ENCODE data around the gene TXLNA.

Gene TXLNA

GRCh38 chr1:32239790-32240139, 60.3 kb downstream of the TXLNA start:
- TF ChIP-seq, protein P1, sequence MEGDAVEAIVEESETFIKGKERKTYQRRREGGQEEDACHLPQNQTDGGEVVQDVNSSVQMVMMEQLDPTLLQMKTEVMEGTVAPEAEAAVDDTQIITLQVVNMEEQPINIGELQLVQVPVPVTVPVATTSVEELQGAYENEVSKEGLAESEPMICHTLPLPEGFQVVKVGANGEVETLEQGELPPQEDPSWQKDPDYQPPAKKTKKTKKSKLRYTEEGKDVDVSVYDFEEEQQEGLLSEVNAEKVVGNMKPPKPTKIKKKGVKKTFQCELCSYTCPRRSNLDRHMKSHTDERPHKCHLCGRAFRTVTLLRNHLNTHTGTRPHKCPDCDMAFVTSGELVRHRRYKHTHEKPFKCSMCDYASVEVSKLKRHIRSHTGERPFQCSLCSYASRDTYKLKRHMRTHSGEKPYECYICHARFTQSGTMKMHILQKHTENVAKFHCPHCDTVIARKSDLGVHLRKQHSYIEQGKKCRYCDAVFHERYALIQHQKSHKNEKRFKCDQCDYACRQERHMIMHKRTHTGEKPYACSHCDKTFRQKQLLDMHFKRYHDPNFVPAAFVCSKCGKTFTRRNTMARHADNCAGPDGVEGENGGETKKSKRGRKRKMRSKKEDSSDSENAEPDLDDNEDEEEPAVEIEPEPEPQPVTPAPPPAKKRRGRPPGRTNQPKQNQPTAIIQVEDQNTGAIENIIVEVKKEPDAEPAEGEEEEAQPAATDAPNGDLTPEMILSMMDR (conservative IDR thresholded peaks at IDR 0.05; ENCODE audit: low read length): no peak
- DNase-seq (ENCODE audit: low read depth): no peak
- H3K4me3 ChIP-seq (ENCODE audit: low read length): peak overlapping the region; percentile 79

GRCh38 chr1:32240140-32240951, 60.9 kb downstream of the TXLNA start:
- DNase-seq (ENCODE audit: low read depth): peak; percentile 43
- H3K4me3 ChIP-seq (ENCODE audit: low read length): peak overlapping the region; percentile 79

GRCh38 chr1:32241001-32241763, 61.7 kb downstream of the TXLNA start:
- H3K4me3 ChIP-seq (ENCODE audit: low read length): peak overlapping the region; percentile 79
- DNase-seq (ENCODE audit: low read depth): peak; percentile 54
- TF ChIP-seq, protein P1 (conservative IDR thresholded peaks at IDR 0.05; ENCODE audit: low read length): peak; percentile 16

More at GRCh38 chr1:32240140-32240951, 60.9 kb downstream of the TXLNA start:
- TF ChIP-seq, protein P1 (conservative IDR thresholded peaks at IDR 0.05; ENCODE audit: low read length): peak; percentile 36

- DNase-seq (ENCODE audit: low read depth): peak; percentile 32
- peak overlapping the region; percentile 31 for H3K4me3 ChIP-seq (ENCODE audit: low read length)
- TF ChIP-seq, protein P1 (conservative IDR thresholded peaks at IDR 0.05; ENCODE audit: low read length): no peak
These were observed 62.9 kb downstream of the TXLNA start for GRCh38 chr1:32242341-32242851.

GRCh38 chr1:32246888-32247273, 67.4 kb downstream of the TXLNA start, which contains the start of gene FAM167B:
TSS of gene FAM167B (plus strand) at chr1:32247222. CDS start at chr1:32247422, 200 bp downstream.
- TF ChIP-seq, protein P1 (conservative IDR thresholded peaks at IDR 0.05; ENCODE audit: low read length): peak; percentile 7; the same call in 1 of the 2 replicates
- DNase-seq (ENCODE audit: low read depth): peak; percentile 94

DNA sequence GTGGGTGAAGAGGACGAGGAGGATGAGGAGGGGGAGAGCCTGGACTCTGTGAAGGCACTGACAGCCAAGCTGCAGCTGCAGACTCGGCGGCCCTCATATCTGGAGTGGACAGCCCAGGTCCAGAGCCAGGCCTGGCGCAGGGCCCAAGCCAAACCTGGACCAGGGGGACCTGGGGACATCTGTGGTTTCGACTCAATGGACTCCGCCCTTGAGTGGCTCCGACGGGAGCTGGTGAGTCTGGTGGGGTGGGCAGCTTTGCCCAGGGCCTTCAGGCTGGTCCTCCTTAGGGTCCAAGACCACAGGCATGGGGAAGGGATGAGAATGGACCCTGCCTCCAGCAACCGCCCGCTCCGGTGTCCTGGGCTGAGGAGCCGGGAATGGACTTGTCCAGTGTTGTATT, 68.0 kb downstream of the TXLNA start:
- DNase-seq (ENCODE audit: low read depth): no peak
- TF ChIP-seq, protein P1 (conservative IDR thresholded peaks at IDR 0.05; ENCODE audit: low read length): no peak
- no peak overlapping the region for H3K4me3 ChIP-seq (ENCODE audit: low read length)

More at GRCh38 chr1:32246888-32247273, 67.4 kb downstream of the TXLNA start, which contains the start of gene FAM167B:
- H3K4me3 ChIP-seq (ENCODE audit: low read length): no peak within 1 kb of the TSS
